Calu3 (cell line): ENCODE results near the gene CDH22. TPM values are rescaled to one million over a fixed set of nuclear protein-coding genes. Genes with fewer than 3 reads are reported as not detected.

Source experiments
- BruUV-seq: library from RNA; stranded (reverse); fragments of 400-500 nt; replicated peaks from 2 replicates; lab custom pipeline; 2021; lab: Mats Ljungman, UMichigan
- CTCF ChIA-PET: fragments of 300-600 bp; sonication (Branson Sonifier 250); formaldehyde crosslinking; loops from one replicate; lab custom pipeline; 2022; ENCODE audit warnings: antibody characterized with exemption; lab: Charles Lee
- DNase-seq: peaks from one replicate; pipeline ENCODE4 v3.0.0; 2022
- H3K27ac Mint-ChIP-seq: one replicate; pipeline ENCODE4 v1.8.0; 2022; ENCODE audit warnings: mixed read lengths; ENCODE audit not compliant: unreplicated experiment
- H3K27me3 Mint-ChIP-seq: one replicate; pipeline ENCODE4 v1.8.0; 2022; ENCODE audit warnings: mixed read lengths; ENCODE audit not compliant: unreplicated experiment
- H3K36me3 Mint-ChIP-seq: one replicate; pipeline ENCODE4 v1.8.0; 2022; ENCODE audit warnings: mild to moderate bottlenecking, moderate library complexity, mixed read lengths; ENCODE audit not compliant: insufficient read depth, unreplicated experiment
- H3K4me1 Mint-ChIP-seq: one replicate; pipeline ENCODE4 v1.8.0; 2022; ENCODE audit warnings: mild to moderate bottlenecking, low read depth, mixed read lengths; ENCODE audit not compliant: unreplicated experiment
- H3K4me3 Mint-ChIP-seq: one replicate; pipeline ENCODE4 v1.8.0; 2022; ENCODE audit warnings: mild to moderate bottlenecking, low read depth, moderate library complexity, mixed read lengths; ENCODE audit not compliant: unreplicated experiment
- H3K9me3 Mint-ChIP-seq: one replicate; pipeline ENCODE4 v1.8.0; 2022; ENCODE audit warnings: low read depth, mixed read lengths; ENCODE audit not compliant: unreplicated experiment
- CTCF ChIP-seq: fragments of 200-600 bp; IDR thresholded peaks from one replicate; pipeline ENCODE4 v1.8.0; 2022; ENCODE audit warnings: antibody characterized with exemption; ENCODE audit not compliant: unreplicated experiment
- intact Hi-C: fragments of 100-400 bp; cut with micrococcal nuclease; formaldehyde crosslinking; loops from one replicate; pipeline ENCODE4 v1.10.0; 2022; ENCODE audit not compliant: unreplicated experiment
- total RNA-seq: library from RNA; stranded (reverse); gene quantifications from 2 replicates; pipeline ENCODE4 v1.2.3, GENCODE V29; 2022

Gene CDH22
- total RNA-seq, 1 experiment from 2014 or later: not detected

- CTCF ChIA-PET: no interaction called here
- no peak for TF ChIP-seq CTCF
- Mint-ChIP-seq H3K27ac (no peak overlapping the region), H3K4me1 (no peaks in the 10 kb centered on the region), H3K9me3 (no peaks in the 10 kb centered on the region), H3K27me3 (peaks cover 95% of the 10 kb centered on the region), H3K36me3 (no peaks in the 10 kb centered on the region), H3K4me3 (no peak overlapping the region)
- no peak for DNase-seq
- BruUV-seq: no TSS peak
- intact Hi-C loops: no loop called here
These were observed 117.1 kb downstream of the CDH22 start for GRCh38 chr20:46191168-46191540.

- DNase-seq: no peak
- no TSS peak for BruUV-seq
- Mint-ChIP-seq H3K9me3 (no peaks in the 10 kb centered on the region), H3K27me3 (peaks cover 95% of the 10 kb centered on the region), H3K4me1 (no peaks in the 10 kb centered on the region), H3K4me3 (no peak overlapping the region), H3K27ac (no peak overlapping the region), H3K36me3 (no peaks in the 10 kb centered on the region)
- CTCF ChIA-PET: no interaction called here
- TF ChIP-seq CTCF: no peak
- intact Hi-C loops: no loop called here
These were observed 117.7 kb downstream of the CDH22 start for GRCh38 chr20:46190478-46191167.

GRCh38 chr20:46188866-46189541 lies 119.3 kb downstream of the CDH22 start:
- Mint-ChIP-seq H3K27ac (no peak overlapping the region), H3K4me3 (no peak overlapping the region), H3K9me3 (no peaks in the 10 kb centered on the region), H3K4me1 (no peaks in the 10 kb centered on the region), H3K27me3 (peaks cover 95% of the 10 kb centered on the region), H3K36me3 (no peaks in the 10 kb centered on the region)
- TF ChIP-seq CTCF: no peak
- no peak for DNase-seq
- CTCF ChIA-PET: interaction anchor here (0.7 kb wide), 1 partner anchor 145 kb away, joined by 3 read pairs; no protein-coding TSS in a partner anchor
- no TSS peak for BruUV-seq
- intact Hi-C loops: no loop called here

GRCh38 chr20:46186210-46186609 lies 122.1 kb downstream of the CDH22 start:
- intact Hi-C loops: no loop called here
- Mint-ChIP-seq H3K36me3 (no peaks in the 10 kb centered on the region), H3K4me1 (no peaks in the 10 kb centered on the region), H3K9me3 (no peaks in the 10 kb centered on the region), H3K27ac (no peak overlapping the region), H3K4me3 (no peak overlapping the region), H3K27me3 (peaks cover 90% of the 10 kb centered on the region)
- no peak for TF ChIP-seq CTCF
- no peak for DNase-seq
- BruUV-seq: no TSS peak
- CTCF ChIA-PET: interaction anchor here (0.6 to 1.0 kb wide), 2 partner anchors 12 to 132 kb away, joined by 3 read pairs; no protein-coding TSS in a partner anchor
